PFSK-1 (cell line): ENCODE data around the gene ZNF653.

Source experiments
- FOXP2 ChIP-seq: optimal IDR thresholded peaks from 2 replicates; pipeline ENCODE3; 2011; ENCODE audit warnings: borderline replicate concordance, control low read depth, inconsistent platforms; ENCODE audit not compliant: insufficient read depth; ENCODE audit errors: extremely low read length, extremely low read depth
- POLR2AphosphoS5 ChIP-seq: IDR thresholded peaks from 2 replicates; pipeline ENCODE4 v1.6.1; 2012; ENCODE audit warnings: low read depth, mild to moderate bottlenecking, control low read depth, low read length, moderate library complexity
- REST ChIP-seq, 2 experiments: IDR thresholded peaks; 2 replicates each; pipeline versions ENCODE4 v1.6.1 to v1.8.0; 2011 to 2012; ENCODE audit warnings: low read depth in 2 of 2, low read length in 2 of 2, control low read depth in 1 of 2, inconsistent platforms in 1 of 2, mild to moderate bottlenecking in 1 of 2, moderate library complexity in 1 of 2; ENCODE audit not compliant: insufficient read depth in 1 of 2
- SIN3A ChIP-seq: IDR thresholded peaks from 2 replicates; pipeline ENCODE4 v1.6.1; 2012; ENCODE audit warnings: mild to moderate bottlenecking, low read length, moderate library complexity, borderline replicate concordance; ENCODE audit not compliant: insufficient read depth
- TAF1 ChIP-seq: IDR thresholded peaks from 2 replicates; pipeline ENCODE4 v1.6.1; 2012; ENCODE audit warnings: low read length, control low read depth, borderline replicate concordance; ENCODE audit not compliant: insufficient read depth

The ZNF653 gene

DNA sequence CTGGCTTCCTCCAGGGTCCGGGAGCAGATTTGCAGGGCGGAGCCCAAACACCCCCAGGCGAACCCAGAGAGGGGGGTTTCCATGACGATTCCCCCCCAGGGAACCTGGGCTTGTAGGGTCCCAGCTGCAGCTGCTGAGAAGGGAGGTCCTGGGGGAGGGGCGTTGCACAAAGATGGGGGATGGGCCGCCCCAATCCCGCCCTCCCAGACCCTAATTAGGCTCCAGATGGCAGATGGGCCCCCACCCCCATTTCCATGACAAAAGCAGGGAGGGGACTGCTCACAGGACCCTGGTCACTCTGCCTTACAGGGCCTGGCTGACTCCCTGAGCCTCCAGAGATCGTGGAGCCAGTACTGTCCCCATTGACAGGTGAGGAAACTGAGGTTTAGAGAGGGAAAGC is 40.0 kb downstream of the ZNF653 start:
- no peak for TF ChIP-seq POLR2AphosphoS5
- TF ChIP-seq SIN3A: no peak
- no peak for TF ChIP-seq FOXP2
- no peak for TF ChIP-seq TAF1
- TF ChIP-seq REST (IDR thresholded peaks at IDR 0.05; ENCODE audit: insufficient read depth in 1 of 2, low read depth in 2 of 2, low read length in 2 of 2): no peak

DNA sequence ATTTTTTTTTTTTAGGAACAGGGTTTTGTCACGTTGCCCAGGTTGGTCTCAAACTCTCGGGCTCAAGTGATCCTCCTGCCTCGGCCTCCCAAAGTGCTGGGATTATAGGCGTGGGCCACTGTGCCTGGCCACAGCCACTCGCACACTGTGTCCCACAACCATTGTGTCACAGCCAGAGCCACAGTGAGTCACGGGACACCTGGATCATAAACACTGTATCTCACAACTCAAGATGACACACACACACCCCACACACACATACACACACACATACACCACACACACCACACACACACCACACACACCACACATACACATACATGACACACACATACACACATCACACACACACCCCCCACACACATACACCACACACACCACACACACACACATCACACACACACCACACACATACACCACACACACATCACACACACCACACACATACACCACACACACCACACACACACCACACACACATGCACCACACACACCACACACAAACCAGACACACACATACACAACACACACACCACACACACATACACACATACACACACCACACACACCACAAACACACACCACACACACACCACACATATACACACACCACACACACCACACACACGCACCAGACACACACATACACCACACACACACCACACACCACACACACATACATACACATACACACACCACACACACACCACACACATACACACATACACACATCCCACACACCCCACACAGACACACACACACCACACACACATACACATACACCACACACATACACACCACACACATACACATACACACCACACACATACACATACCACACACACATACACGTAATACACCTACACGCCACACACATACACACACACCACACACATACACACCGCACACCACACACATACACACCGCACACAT is 41.0 kb downstream of the ZNF653 start:
- TF ChIP-seq POLR2AphosphoS5 (no peak), SIN3A (no peak), REST (IDR thresholded peaks at IDR 0.05; ENCODE audit: insufficient read depth in 1 of 2, low read depth in 2 of 2, low read length in 2 of 2) (no peak), TAF1 (no peak)

DNA sequence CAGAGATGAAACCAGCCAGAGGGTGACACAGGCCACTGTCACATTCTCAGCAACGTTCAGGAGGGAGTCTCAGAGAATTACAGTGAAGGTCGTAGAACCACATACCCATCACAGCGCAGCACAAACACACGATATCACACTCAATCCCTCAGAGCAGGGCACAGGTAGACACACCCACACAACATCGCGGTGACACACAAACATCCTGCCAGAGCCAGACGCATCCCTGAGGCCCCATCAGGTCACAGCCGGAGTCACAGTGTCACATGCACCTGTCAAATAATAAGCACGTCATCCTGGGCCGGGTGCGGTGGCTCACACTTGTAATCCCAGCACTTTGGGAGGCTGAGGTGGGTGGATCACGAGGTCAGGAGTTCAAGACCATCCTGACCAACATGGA is 42.2 kb downstream of the ZNF653 start:
- TF ChIP-seq REST (IDR thresholded peaks at IDR 0.05; ENCODE audit: insufficient read depth in 1 of 2, low read depth in 2 of 2, low read length in 2 of 2) (no peak), FOXP2 (no peak), SIN3A (no peak), TAF1 (no peak), POLR2AphosphoS5 (no peak)

GRCh38 chr19:11461453-11461852 is 44.2 kb downstream of the ZNF653 start:
- TF ChIP-seq POLR2AphosphoS5 (no peak), SIN3A (no peak), FOXP2 (no peak), TAF1 (no peak)

DNA sequence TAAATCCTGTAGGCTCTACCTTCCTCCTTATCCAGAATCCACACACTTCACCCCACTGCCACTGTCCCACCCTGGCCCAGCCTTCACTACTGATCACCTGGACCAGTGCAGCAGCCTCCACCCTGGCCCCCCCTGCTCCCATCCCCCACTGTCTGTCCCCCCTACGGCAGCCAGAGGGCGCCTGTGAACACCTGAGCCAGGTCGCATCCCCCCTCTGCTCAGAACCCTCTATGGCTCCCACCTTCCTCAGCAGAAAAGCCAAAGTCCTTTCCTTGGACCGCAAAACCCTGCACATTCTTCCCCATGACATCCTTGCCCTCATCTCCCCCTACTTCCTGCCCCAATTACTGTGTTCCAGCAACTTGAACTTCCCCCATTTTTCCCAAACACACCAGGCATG is 45.4 kb downstream of the ZNF653 start:
- no peak for TF ChIP-seq REST (IDR thresholded peaks at IDR 0.05; ENCODE audit: insufficient read depth in 1 of 2, low read depth in 2 of 2, low read length in 2 of 2)
